ENCODE data around the gene FBP2. TPM values are rescaled to one million over a fixed set of nuclear protein-coding genes. Genes with fewer than 3 reads are reported as not detected.
"Not testable (repeated sequence)": the region's sequence is repeated elsewhere in the genome, so short reads cannot be mapped to it uniquely, and the experiment has no call there.

FBP2 gene
- polyA plus RNA-seq, 1 experiment, result not detected

- DNase-seq (ENCODE audit: low read depth, low spot score), result no peak
- Histone ChIP-seq H3K27me3 (ENCODE audit: control insufficient read depth, insufficient read depth, low read length) (peaks cover 21% of the 10 kb centered on the region), H3K4me3 (ENCODE audit: low read depth, low read length) (no peak overlapping the region), H3K27ac (ENCODE audit: low read depth, low read length) (no peak overlapping the region), H3K9me3 (ENCODE audit: control insufficient read depth, insufficient read depth, low read length) (no peaks in the 10 kb centered on the region)
- ChIA-PET POLR2A (no interaction called here), CTCF (interaction anchor here (0.7 kb wide), 3 partner anchors 9 to 406 kb away, joined by 5 to 6 read pairs (median 5); no protein-coding TSS in a partner anchor)
- TF ChIP-seq, protein P1, sequence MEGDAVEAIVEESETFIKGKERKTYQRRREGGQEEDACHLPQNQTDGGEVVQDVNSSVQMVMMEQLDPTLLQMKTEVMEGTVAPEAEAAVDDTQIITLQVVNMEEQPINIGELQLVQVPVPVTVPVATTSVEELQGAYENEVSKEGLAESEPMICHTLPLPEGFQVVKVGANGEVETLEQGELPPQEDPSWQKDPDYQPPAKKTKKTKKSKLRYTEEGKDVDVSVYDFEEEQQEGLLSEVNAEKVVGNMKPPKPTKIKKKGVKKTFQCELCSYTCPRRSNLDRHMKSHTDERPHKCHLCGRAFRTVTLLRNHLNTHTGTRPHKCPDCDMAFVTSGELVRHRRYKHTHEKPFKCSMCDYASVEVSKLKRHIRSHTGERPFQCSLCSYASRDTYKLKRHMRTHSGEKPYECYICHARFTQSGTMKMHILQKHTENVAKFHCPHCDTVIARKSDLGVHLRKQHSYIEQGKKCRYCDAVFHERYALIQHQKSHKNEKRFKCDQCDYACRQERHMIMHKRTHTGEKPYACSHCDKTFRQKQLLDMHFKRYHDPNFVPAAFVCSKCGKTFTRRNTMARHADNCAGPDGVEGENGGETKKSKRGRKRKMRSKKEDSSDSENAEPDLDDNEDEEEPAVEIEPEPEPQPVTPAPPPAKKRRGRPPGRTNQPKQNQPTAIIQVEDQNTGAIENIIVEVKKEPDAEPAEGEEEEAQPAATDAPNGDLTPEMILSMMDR (IDR thresholded peaks at IDR 0.05; ENCODE audit: low read depth, low read length), result no peak
Observed at GRCh38 chr9:94602666-94603065, 9.0 kb upstream of the FBP2 start.

DNA sequence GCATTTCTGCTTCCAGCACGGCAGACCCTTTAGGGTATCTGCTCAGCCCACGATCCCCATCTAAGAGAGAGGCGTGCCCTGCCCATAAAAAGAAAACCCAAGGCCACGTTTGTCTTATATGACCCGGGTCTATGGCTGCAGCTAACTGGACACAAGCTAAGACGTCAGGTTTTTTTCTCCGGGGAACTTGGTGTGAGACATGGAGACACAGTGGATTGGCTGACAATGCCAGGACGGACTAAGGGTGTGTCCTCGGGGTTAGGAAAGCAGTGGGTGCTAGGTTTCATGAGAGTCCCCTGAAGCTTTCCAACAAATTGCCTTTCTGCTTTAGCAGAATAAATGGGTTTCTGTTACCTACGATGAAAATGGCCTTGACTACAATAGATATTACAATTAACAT lies 7.1 kb upstream of the FBP2 start:
- no peak for DNase-seq (ENCODE audit: low read depth, low spot score)
- no peaks in the 10 kb centered on the region for H3K9me3 ChIP-seq (ENCODE audit: control insufficient read depth, insufficient read depth, low read length)
- H3K4me3 ChIP-seq (ENCODE audit: low read depth, low read length), result no peak overlapping the region
- ChIA-PET POLR2A (no interaction called here), CTCF (no interaction called here)
- H3K27ac ChIP-seq (ENCODE audit: low read depth, low read length), result no peak overlapping the region
- TF ChIP-seq, protein P1 (IDR thresholded peaks at IDR 0.05; ENCODE audit: low read depth, low read length), result no peak
- peaks cover 7% of the 10 kb centered on the region for H3K27me3 ChIP-seq (ENCODE audit: control insufficient read depth, insufficient read depth, low read length)

DNA sequence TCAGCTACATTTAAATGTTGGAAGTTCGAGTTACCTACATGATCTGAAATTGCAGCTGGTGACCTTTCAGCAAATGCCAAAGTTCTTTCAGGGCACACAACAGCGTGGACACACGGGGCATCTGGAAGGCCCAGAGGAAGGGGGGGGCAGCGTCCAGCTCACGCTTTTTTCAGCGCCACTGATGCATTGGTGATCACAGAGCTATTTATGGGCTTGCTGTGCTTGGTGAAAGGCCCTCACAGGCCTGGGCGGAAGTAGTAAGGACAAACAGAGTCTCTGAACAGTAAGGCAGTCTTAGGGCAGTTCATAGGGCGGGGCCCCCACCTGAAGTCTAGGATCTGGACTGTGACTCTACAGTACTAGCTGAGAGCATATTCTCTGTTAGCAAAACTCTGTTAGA lies 6.6 kb upstream of the FBP2 start:
- no peaks in the 10 kb centered on the region for H3K9me3 ChIP-seq (ENCODE audit: control insufficient read depth, insufficient read depth, low read length)
- TF ChIP-seq, protein P1 (IDR thresholded peaks at IDR 0.05; ENCODE audit: low read depth, low read length), result no peak
- no peak overlapping the region for H3K27ac ChIP-seq (ENCODE audit: low read depth, low read length)
- no peak for DNase-seq (ENCODE audit: low read depth, low spot score)
- H3K27me3 ChIP-seq (ENCODE audit: control insufficient read depth, insufficient read depth, low read length), result peaks cover 4% of the 10 kb centered on the region
- ChIA-PET CTCF (no interaction called here), POLR2A (no interaction called here)
- H3K4me3 ChIP-seq (ENCODE audit: low read depth, low read length), result no peak overlapping the region

DNA sequence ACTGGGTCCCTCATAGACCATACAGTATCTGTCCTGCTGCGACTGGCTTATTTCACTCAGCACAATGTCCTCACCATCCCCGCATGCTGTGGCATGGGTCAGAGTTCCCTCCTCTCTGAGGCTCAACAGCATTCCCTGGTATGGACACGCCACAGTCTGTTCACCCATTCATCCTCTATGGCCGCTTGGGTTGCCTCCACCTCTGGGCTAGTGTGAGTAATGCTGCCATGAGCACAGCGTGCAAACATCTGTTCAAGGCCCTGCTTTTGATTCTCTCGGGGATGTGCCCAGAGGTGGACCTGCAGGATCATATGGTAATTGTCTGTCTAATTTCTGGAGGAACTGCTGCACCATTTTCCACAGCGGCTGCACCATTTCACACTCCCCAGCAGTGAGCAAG lies 5.5 kb upstream of the FBP2 start:
- TF ChIP-seq, protein P1 (IDR thresholded peaks at IDR 0.05; ENCODE audit: low read depth, low read length), result no peak
- ChIA-PET POLR2A (no interaction called here), CTCF (no interaction called here)
- Histone ChIP-seq H3K9me3 (ENCODE audit: control insufficient read depth, insufficient read depth, low read length) (no peaks in the 10 kb centered on the region), H3K27ac (ENCODE audit: low read depth, low read length) (no peak overlapping the region), H3K27me3 (ENCODE audit: control insufficient read depth, insufficient read depth, low read length) (no peaks in the 10 kb centered on the region), H3K4me3 (ENCODE audit: low read depth, low read length) (no peak overlapping the region)
- DNase-seq (ENCODE audit: low read depth, low spot score), result no peak

- DNase-seq (ENCODE audit: low read depth, low spot score); H3K27me3 ChIP-seq (ENCODE audit: control insufficient read depth, insufficient read depth, low read length); POLR2A ChIA-PET; CTCF ChIA-PET; H3K4me3 ChIP-seq (ENCODE audit: low read depth, low read length); H3K9me3 ChIP-seq (ENCODE audit: control insufficient read depth, insufficient read depth, low read length); H3K27ac ChIP-seq (ENCODE audit: low read depth, low read length): not testable (repeated sequence)
Observed at GRCh38 chr9:94592683-94593082, 941 bp downstream of the FBP2 start.

DNA sequence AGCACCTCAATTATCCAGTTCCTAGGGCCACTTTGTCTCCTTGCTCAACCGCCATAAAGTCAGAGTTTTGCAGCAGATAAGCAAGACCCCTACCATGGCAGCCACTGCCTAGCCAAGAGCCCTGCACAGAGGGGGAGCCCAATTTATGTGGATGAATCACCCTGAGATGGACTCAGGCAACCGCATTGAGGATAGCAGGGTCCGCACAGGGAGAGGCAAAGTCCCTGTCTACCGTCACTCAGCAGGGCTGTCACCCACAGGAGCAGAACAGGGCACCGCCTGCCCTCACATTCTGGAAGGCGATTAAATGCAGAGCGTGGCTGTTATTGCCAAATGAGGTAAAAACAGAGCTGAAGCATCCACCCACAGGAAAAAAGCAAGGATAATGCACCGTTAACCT lies 1.7 kb downstream of the FBP2 start:
- Histone ChIP-seq H3K4me3 (ENCODE audit: low read depth, low read length) (no peak overlapping the region), H3K9me3 (ENCODE audit: control insufficient read depth, insufficient read depth, low read length) (no peaks in the 10 kb centered on the region; the same call in 1 of the 2 replicates), H3K27me3 (ENCODE audit: control insufficient read depth, insufficient read depth, low read length) (peaks cover 8% of the 10 kb centered on the region), H3K27ac (ENCODE audit: low read depth, low read length) (no peak overlapping the region)
- ChIA-PET CTCF (no interaction called here), POLR2A (no interaction called here)
- DNase-seq (ENCODE audit: low read depth, low spot score), result no peak
- TF ChIP-seq, protein P1 (IDR thresholded peaks at IDR 0.05; ENCODE audit: low read depth, low read length), result no peak

GRCh38 chr9:94591046-94591545 lies 2.5 kb downstream of the FBP2 start:
- H3K27me3 ChIP-seq (ENCODE audit: control insufficient read depth, insufficient read depth, low read length); H3K27ac ChIP-seq (ENCODE audit: low read depth, low read length); POLR2A ChIA-PET; DNase-seq (ENCODE audit: low read depth, low spot score); H3K9me3 ChIP-seq (ENCODE audit: control insufficient read depth, insufficient read depth, low read length); H3K4me3 ChIP-seq (ENCODE audit: low read depth, low read length); CTCF ChIA-PET: not testable (repeated sequence)

Measured in AG04450 (cell line).